ENCODE data around the gene SPON2. TPM values are rescaled to one million over a fixed set of nuclear protein-coding genes. Genes with fewer than 3 reads are reported as not detected.

The SPON2 gene
- 4.7 TPM for total RNA-seq

GRCh38 chr4:1172228-1172851 is at the start of gene SPON2:
Gene SPON2 (minus strand): TSS chr4:1172583.

Small RNAs within 50 kb of the gene (small RNA-seq; reads per million reads assigned to genes)
- gene RF00554 (ENCODE audit: low replicate concordance), result not detected

Other genes with a start within 250 kb of the SPON2 start
- 75.7 TPM for gene GAK, start 240.3 kb downstream of the SPON2 start, total RNA-seq
- gene TMEM175, start 240.1 kb downstream of the SPON2 start, total RNA-seq, result 43.8 TPM
- gene DGKQ, start 199.0 kb downstream of the SPON2 start, total RNA-seq, result 9.7 TPM
- 31.6 TPM for gene IDUA, start 185.5 kb downstream of the SPON2 start, total RNA-seq
- gene SLC26A1, start 179.2 kb downstream of the SPON2 start, total RNA-seq, result 6.3 TPM
- gene FGFRL1, start 161.0 kb downstream of the SPON2 start, total RNA-seq, result 5.3 TPM
- 4.4 TPM for gene RNF212, start 59.0 kb downstream of the SPON2 start, total RNA-seq
- 213 TPM for gene CTBP1, start 76.5 kb upstream of the SPON2 start, total RNA-seq
- 36.0 TPM for gene MAEA, start 117.3 kb upstream of the SPON2 start, total RNA-seq
- gene UVSSA, start 174.6 kb upstream of the SPON2 start, total RNA-seq, result 33.5 TPM
- gene NKX1-1, start 233.9 kb upstream of the SPON2 start, total RNA-seq, result not detected